Endothelial cell of umbilical vein (primary cell): Measurements from ENCODE around the gene RGS21. TPM values are rescaled to one million over a fixed set of nuclear protein-coding genes. Genes with fewer than 3 reads are reported as not detected.

Experiments
- BruUV-seq: library from RNA; stranded (reverse); fragments of 400-500 nt; replicated peaks from 2 replicates; lab custom pipeline; 2021; lab: Mats Ljungman, UMichigan
- CTCF ChIA-PET: fragments of 300-600, 350-600 bp; sonication (Branson Sonifier 250); formaldehyde crosslinking; loops from one replicate; lab custom pipeline; 2021; ENCODE audit warnings: antibody characterized with exemption, inconsistent platforms; lab: Charles Lee
- POLR2A ChIA-PET: fragments of 300-600, 350-600 bp; sonication (Branson Sonifier 250); formaldehyde crosslinking; loops from one replicate; lab custom pipeline; 2021; ENCODE audit warnings: antibody characterized with exemption, inconsistent platforms; lab: Charles Lee
- DNase-seq: peaks from one replicate; pipeline ENCODE4 v3.0.0-alpha.2; 2011; ENCODE audit warnings: low read depth, low spot score
- FAIRE-seq: peaks from 2 replicates; lab custom pipeline; 2011; peaks lifted over from hg19 to GRCh38; lab: Jason Lieb, UNC
- H2AFZ ChIP-seq: 2 replicates; pipeline ENCODE4 v1.6.0; 2012; ENCODE audit warnings: low read depth, low read length, control low read depth, inconsistent platforms
- H3K27ac ChIP-seq: 2 replicates; pipeline ENCODE4 v1.5.1; 2011; ENCODE audit warnings: low read depth, mild to moderate bottlenecking, control low read depth, low read length, moderate library complexity; ENCODE audit not compliant: insufficient read depth
- H3K27me3 ChIP-seq, 2 experiments: 2 replicates each; pipeline versions ENCODE4 v1.6.0 to v1.6.1; 2011; ENCODE audit warnings: low read length in 2 of 2, mixed read lengths in 1 of 2; ENCODE audit not compliant: control insufficient read depth in 2 of 2, insufficient read depth in 2 of 2
- H3K36me3 ChIP-seq, 2 experiments: 2 replicates in 1 of 2; 3 replicates in 1 of 2; pipeline ENCODE4 v1.5.1; 2011; ENCODE audit warnings: low read length in 2 of 2, mild to moderate bottlenecking in 1 of 2, moderate library complexity in 1 of 2; ENCODE audit not compliant: control insufficient read depth in 2 of 2, insufficient read depth in 2 of 2; ENCODE audit errors: extremely low read depth in 1 of 2
- H3K4me1 ChIP-seq: 3 replicates; pipeline ENCODE4 v1.5.1; 2011; ENCODE audit warnings: mild to moderate bottlenecking, low read length; ENCODE audit not compliant: control insufficient read depth, insufficient read depth; ENCODE audit errors: extremely low read depth
- H3K4me2 ChIP-seq: 2 replicates; pipeline ENCODE4 v1.6.1; 2011; ENCODE audit warnings: low read length, control low read depth, mixed read lengths; ENCODE audit not compliant: insufficient read depth
- H3K4me3 ChIP-seq, 3 experiments: fragments of 200-600 bp in 1 of 3; sonication (generic), shearing (Covaris generic) in 1 of 3; replicated peaks in 1 of 3; 2 replicates each; pipeline ENCODE4 v1.5.1; 2011 to 2016; ENCODE audit warnings: control low read depth in 3 of 3, low read length in 3 of 3, mild to moderate bottlenecking in 2 of 3, inconsistent platforms in 1 of 3, low read depth in 1 of 3, moderate library complexity in 1 of 3; ENCODE audit not compliant: insufficient read depth in 1 of 3
- H3K79me2 ChIP-seq: 2 replicates; pipeline ENCODE4 v1.6.0; 2012; ENCODE audit warnings: low read length, inconsistent platforms; ENCODE audit not compliant: control insufficient read depth, insufficient read depth
- H3K9ac ChIP-seq: replicated peaks from 2 replicates; pipeline ENCODE3; 2011; ENCODE audit warnings: low read length, control low read depth; ENCODE audit not compliant: insufficient read depth; ENCODE audit errors: extremely low read depth
- H3K9me1 ChIP-seq: replicated peaks from 3 replicates; pipeline ENCODE4 v1.6.0; 2011; ENCODE audit warnings: mild to moderate bottlenecking, low read length; ENCODE audit not compliant: control insufficient read depth, insufficient read depth; ENCODE audit errors: extremely low read depth
- H3K9me3 ChIP-seq: replicated peaks from 2 replicates; pipeline ENCODE4 v1.5.1; 2012; ENCODE audit warnings: low read length, inconsistent platforms; ENCODE audit not compliant: control insufficient read depth, insufficient read depth
- H4K20me1 ChIP-seq: replicated peaks from 2 replicates; pipeline ENCODE3; 2011; ENCODE audit warnings: mild to moderate bottlenecking, low read length; ENCODE audit not compliant: control insufficient read depth, insufficient read depth; ENCODE audit errors: extremely low read depth
- EZH2 ChIP-seq: IDR thresholded peaks from 2 replicates; pipeline ENCODE4 v1.6.1; 2012; ENCODE audit warnings: borderline replicate concordance, low read depth, mild to moderate bottlenecking, moderate library complexity, low read length, inconsistent platforms; ENCODE audit not compliant: severe bottlenecking
- FOS ChIP-seq: IDR thresholded peaks from 2 replicates; pipeline ENCODE4 v1.6.1; 2011; ENCODE audit warnings: mild to moderate bottlenecking, low read length, moderate library complexity, borderline replicate concordance; ENCODE audit not compliant: insufficient read depth
- GATA2 ChIP-seq: IDR thresholded peaks from 2 replicates; pipeline ENCODE4 v1.7.0; 2011; ENCODE audit warnings: low read depth, mild to moderate bottlenecking, moderate library complexity, mixed read lengths, low read length; ENCODE audit not compliant: insufficient read length, insufficient read depth
- JUN ChIP-seq: IDR thresholded peaks from 2 replicates; pipeline ENCODE4 v1.6.1; 2011; ENCODE audit warnings: borderline replicate concordance, low read depth; ENCODE audit not compliant: insufficient read length, insufficient read depth
- MYC ChIP-seq: IDR thresholded peaks from one replicate; pipeline ENCODE4 v1.6.1; 2011; ENCODE audit warnings: mild to moderate bottlenecking, low read depth, low read length
- POLR2A ChIP-seq: IDR thresholded peaks from 2 replicates; pipeline ENCODE4 v1.6.1; 2012; ENCODE audit warnings: low read depth, mild to moderate bottlenecking, control low read depth, low read length
- POLR2AphosphoS5 ChIP-seq: IDR thresholded peaks from 2 replicates; pipeline ENCODE4 v1.6.1; 2012; ENCODE audit warnings: low read depth, mild to moderate bottlenecking, control low read depth, low read length, moderate library complexity; ENCODE audit not compliant: insufficient read depth
- dilution Hi-C: fragments of 300-500 bp; cut with MboI; formaldehyde crosslinking; loops from one replicate; pipeline ENCODE4 v1.15.0; 2019; ENCODE audit warnings: low sequenced_read_pairs; ENCODE audit not compliant: extremely low pct_ligation_motif_present
- intact Hi-C: fragments of 100-400 bp; cut with micrococcal nuclease; formaldehyde crosslinking; loops from one replicate; pipeline ENCODE4 v1.10.0; 2022
- polyA plus RNA-seq, 4 experiments: library from polyadenylated mRNA; depleted of rRNA in 3 of 4; stranded (reverse) in 3 of 4; unstranded in 1 of 4; fragments of >200 nt; gene quantifications; 2 replicates each; pipeline versions ENCODE4 v1.2.1 to v1.2.3, GENCODE V29; 2011 to 2012; ENCODE audit warnings: missing spikeins in 1 of 4
- total RNA-seq: library from RNA; stranded (reverse); gene quantifications from 2 replicates; pipeline ENCODE4 v1.2.3, GENCODE V29; 2021
- TF ChIP-seq, protein P1 (sequence below): IDR thresholded peaks from 2 replicates; pipeline ENCODE4 v1.6.1; 2011; ENCODE audit not compliant: insufficient read depth, insufficient read length
- TF ChIP-seq, protein P2 (sequence below), 2 donors: IDR thresholded peaks; 1 replicate in 1 of 2; 2 replicates in 1 of 2; pipeline ENCODE4 v1.5.1; 2011; ENCODE audit warnings: low read length in 2 of 2, mild to moderate bottlenecking in 2 of 2, moderate library complexity in 2 of 2, control low read depth in 1 of 2, inconsistent platforms in 1 of 2, low read depth in 1 of 2; ENCODE audit not compliant: insufficient read depth in 1 of 2; ENCODE audit errors: extremely low read depth in 1 of 2

The RGS21 gene
- total and polyA plus RNA-seq, 2 donors (not counting 3 experiments of a cell fraction or from before 2014, with no cell fraction given): not detected

DNA sequence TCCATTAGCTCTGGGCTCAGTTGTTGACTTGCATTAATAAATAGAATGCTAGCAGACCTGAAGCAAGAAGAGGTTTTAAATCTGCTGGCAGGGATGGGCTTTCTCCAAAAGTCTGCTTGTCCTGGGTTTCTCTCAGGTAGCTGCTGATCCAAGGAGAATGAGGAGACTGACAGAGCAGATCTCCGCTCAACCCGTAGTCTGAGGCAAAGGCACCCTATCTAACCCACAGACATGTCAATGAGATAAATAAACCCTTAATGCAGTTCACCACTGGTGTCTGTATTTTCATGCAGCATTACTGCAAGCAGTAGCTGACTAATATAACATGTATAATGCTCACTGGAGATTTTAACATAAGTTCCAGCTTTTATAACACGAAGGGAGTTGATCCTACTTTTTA is 44.1 kb upstream of the RGS21 start:
- Histone ChIP-seq H3K4me2 (no peak overlapping the region), H3K79me2 (no peaks in the 10 kb centered on the region), H3K9me1 (no peaks in the 10 kb centered on the region), H3K27ac (no peak overlapping the region), H3K27me3 (no peaks in the 10 kb centered on the region), H3K9ac (no peak overlapping the region), H3K4me1 (peaks cover 11% of the 10 kb centered on the region), H3K36me3 (no peaks in the 10 kb centered on the region), H4K20me1 (no peaks in the 10 kb centered on the region), H2AFZ (no peak overlapping the region), H3K4me3 (no peak overlapping the region), H3K9me3 (no peaks in the 10 kb centered on the region)
- CTCF ChIA-PET: no interaction called here
- FAIRE-seq (no peak), DNase-seq (no peak)
- dilution Hi-C loops: no loop called here
- intact Hi-C loops: no loop called here
- no peak for TF ChIP-seq FOS
- TF ChIP-seq JUN: no peak
- no peak for TF ChIP-seq POLR2AphosphoS5
- TF ChIP-seq, protein P1, sequence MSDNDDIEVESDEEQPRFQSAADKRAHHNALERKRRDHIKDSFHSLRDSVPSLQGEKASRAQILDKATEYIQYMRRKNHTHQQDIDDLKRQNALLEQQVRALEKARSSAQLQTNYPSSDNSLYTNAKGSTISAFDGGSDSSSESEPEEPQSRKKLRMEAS: no peak
- TF ChIP-seq EZH2: no peak
- TF ChIP-seq GATA2: no peak
- no peak for TF ChIP-seq POLR2A
- POLR2A ChIA-PET: no interaction called here
- no TSS peak for BruUV-seq

DNA sequence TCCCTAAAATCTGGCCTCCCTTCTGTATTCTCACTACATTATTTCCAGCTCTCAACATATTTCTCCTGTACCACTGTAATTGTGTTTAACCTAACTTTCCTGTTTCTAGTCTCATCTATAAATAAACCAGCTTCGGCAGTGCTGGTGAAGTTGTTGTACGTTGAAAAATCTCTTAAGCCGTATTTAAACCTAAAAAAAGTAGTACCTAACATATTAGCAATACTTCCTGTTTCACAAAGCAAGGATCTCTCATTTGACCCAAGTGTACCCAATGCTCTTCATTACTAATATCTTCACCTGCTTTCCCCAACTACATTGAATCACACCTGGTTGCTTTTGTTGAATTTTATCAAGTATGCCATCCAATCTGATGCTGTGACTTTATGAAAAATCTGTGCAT is 42.2 kb upstream of the RGS21 start:
- no peak overlapping the region for H3K27ac ChIP-seq
- no peak overlapping the region for H3K4me3 ChIP-seq
- H3K9me1 ChIP-seq: no peaks in the 10 kb centered on the region
- no peaks in the 10 kb centered on the region for H3K79me2 ChIP-seq
- H3K9me3 ChIP-seq: no peaks in the 10 kb centered on the region
- H3K27me3 ChIP-seq: no peaks in the 10 kb centered on the region
- H3K9ac ChIP-seq: no peak overlapping the region
- no TSS peak for BruUV-seq
- H2AFZ ChIP-seq: no peak overlapping the region
- no peaks in the 10 kb centered on the region for H4K20me1 ChIP-seq
- H3K4me2 ChIP-seq: no peak overlapping the region
- peaks cover 11% of the 10 kb centered on the region for H3K4me1 ChIP-seq
- FAIRE-seq: no peak
- TF ChIP-seq POLR2AphosphoS5 (no peak), JUN (no peak), POLR2A (no peak), EZH2 (no peak), MYC (no peak), FOS (no peak), GATA2 (no peak)
- TF ChIP-seq, protein P1: no peak
- TF ChIP-seq, protein P2, sequence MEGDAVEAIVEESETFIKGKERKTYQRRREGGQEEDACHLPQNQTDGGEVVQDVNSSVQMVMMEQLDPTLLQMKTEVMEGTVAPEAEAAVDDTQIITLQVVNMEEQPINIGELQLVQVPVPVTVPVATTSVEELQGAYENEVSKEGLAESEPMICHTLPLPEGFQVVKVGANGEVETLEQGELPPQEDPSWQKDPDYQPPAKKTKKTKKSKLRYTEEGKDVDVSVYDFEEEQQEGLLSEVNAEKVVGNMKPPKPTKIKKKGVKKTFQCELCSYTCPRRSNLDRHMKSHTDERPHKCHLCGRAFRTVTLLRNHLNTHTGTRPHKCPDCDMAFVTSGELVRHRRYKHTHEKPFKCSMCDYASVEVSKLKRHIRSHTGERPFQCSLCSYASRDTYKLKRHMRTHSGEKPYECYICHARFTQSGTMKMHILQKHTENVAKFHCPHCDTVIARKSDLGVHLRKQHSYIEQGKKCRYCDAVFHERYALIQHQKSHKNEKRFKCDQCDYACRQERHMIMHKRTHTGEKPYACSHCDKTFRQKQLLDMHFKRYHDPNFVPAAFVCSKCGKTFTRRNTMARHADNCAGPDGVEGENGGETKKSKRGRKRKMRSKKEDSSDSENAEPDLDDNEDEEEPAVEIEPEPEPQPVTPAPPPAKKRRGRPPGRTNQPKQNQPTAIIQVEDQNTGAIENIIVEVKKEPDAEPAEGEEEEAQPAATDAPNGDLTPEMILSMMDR (IDR thresholded peaks at IDR 0.05; ENCODE audit: extremely low read depth in 1 of 2, insufficient read depth in 1 of 2, low read depth in 1 of 2, low read length in 2 of 2): no peak
- no peaks in the 10 kb centered on the region for H3K36me3 ChIP-seq
- DNase-seq: no peak
- intact Hi-C loops: no loop called here
- dilution Hi-C loops: no loop called here
- ChIA-PET POLR2A (no interaction called here), CTCF (interaction anchor here (0.8 kb wide), 1 partner anchor 15 kb away, joined by 3 read pairs; no protein-coding TSS in a partner anchor)
